ENCODE measurements around the gene CA10. TPM values are rescaled to one million over a fixed set of nuclear protein-coding genes. Genes with fewer than 3 reads are reported as not detected.

The CA10 gene
- total and polyA plus RNA-seq, 11 donors: not detected

DNA sequence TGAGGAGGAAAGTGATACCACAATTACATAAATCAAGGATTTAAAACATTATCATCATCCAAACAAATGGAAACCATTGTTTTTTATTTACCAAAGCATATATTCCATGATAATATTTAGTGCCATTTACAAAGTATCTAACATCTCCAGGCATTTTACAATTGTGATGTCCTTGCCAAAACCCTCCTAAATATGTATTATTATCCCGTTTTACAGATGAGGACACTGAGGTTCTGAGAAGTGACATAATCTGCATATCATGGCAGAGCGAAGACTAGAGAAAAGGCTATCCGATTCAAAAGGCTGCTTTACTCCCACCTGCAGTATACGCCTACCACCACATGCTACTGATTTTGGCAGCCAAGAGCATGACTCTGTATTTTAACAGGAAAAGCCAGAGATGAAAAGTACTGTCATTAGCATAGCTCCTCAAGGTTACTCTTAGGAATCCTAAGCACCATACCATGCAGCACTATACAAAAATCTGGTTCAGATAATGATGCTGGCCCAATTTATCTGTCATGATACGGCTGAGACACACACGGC is 301.4 kb downstream of the CA10 start:
- DNase-seq (no peak), ATAC-seq (no peak)
- Histone ChIP-seq H3K27me3 (peaks cover 0 to 10% (median 0%) of the 10 kb centered on the region in 9 donors), H3K36me3 (no peaks in the 10 kb centered on the region), H3K27ac (no peak overlapping the region), H3K4me1 (no peaks in the 10 kb centered on the region), H3K9me3 (no peaks in the 10 kb centered on the region), H3K4me3 (no peak overlapping the region)
- WGBS, 4 donors: 59 to 74% (median 68%) methylated on average over 6 of the region's 6 CpGs
- intact Hi-C loops (cut with DNase I): no loop called here
- no peak for TF ChIP-seq POLR2A (IDR thresholded peaks at IDR 0.05)
- TF ChIP-seq, protein P1, sequence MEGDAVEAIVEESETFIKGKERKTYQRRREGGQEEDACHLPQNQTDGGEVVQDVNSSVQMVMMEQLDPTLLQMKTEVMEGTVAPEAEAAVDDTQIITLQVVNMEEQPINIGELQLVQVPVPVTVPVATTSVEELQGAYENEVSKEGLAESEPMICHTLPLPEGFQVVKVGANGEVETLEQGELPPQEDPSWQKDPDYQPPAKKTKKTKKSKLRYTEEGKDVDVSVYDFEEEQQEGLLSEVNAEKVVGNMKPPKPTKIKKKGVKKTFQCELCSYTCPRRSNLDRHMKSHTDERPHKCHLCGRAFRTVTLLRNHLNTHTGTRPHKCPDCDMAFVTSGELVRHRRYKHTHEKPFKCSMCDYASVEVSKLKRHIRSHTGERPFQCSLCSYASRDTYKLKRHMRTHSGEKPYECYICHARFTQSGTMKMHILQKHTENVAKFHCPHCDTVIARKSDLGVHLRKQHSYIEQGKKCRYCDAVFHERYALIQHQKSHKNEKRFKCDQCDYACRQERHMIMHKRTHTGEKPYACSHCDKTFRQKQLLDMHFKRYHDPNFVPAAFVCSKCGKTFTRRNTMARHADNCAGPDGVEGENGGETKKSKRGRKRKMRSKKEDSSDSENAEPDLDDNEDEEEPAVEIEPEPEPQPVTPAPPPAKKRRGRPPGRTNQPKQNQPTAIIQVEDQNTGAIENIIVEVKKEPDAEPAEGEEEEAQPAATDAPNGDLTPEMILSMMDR (IDR thresholded peaks at IDR 0.05): no peak

DNA sequence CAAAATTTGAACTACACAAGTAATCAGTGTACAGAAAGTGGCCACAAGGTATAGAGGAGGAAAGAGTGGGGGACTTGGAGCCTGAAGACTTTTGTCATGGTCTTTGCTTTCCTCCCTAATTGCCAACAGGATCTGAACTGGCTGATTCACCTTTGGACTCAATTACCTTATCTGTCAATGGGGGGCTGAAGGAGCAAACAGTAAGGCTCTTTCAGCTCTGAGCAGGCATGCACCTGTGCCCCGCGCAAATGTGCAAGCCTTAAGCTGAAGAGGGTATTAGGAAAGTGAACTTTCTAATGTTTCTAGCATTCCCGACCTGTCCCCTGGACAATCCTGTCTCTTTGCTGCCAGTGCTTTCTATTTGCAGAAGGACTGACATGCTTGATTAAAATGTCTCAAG is 302.7 kb downstream of the CA10 start:
- intact Hi-C loops (cut with DNase I): no loop called here
- no peak for DNase-seq
- no peaks in the 10 kb centered on the region for H3K9me3 ChIP-seq
- TF ChIP-seq POLR2A (IDR thresholded peaks at IDR 0.05): no peak
- TF ChIP-seq, protein P1 (IDR thresholded peaks at IDR 0.05): no peak
- 82 to 86% (median 84%) methylated on average over 3 of the region's 3 CpGs for WGBS, 4 donors
- H3K27me3 ChIP-seq: peaks cover 0 to 12% (median 0%) of the 10 kb centered on the region in 9 donors
- no peaks in the 10 kb centered on the region for H3K36me3 ChIP-seq
- no peak overlapping the region for H3K4me3 ChIP-seq
- ATAC-seq: no peak
- no peak overlapping the region for H3K27ac ChIP-seq
- H3K4me1 ChIP-seq: no peaks in the 10 kb centered on the region

GRCh38 chr17:51853857-51854256 is 304.7 kb downstream of the CA10 start:
- no peaks in the 10 kb centered on the region for H3K36me3 ChIP-seq
- ATAC-seq: no peak
- H3K4me1 ChIP-seq: no peaks in the 10 kb centered on the region
- TF ChIP-seq, protein P1 (IDR thresholded peaks at IDR 0.05): no peak
- TF ChIP-seq POLR2A (IDR thresholded peaks at IDR 0.05): no peak
- intact Hi-C loops (cut with DNase I): no loop called here
- no peak overlapping the region for H3K27ac ChIP-seq
- no peaks in the 10 kb centered on the region for H3K9me3 ChIP-seq
- 61 to 62% (median 61%) methylated on average over 5 of the region's 5 CpGs for WGBS, 4 donors
- DNase-seq: no peak
- H3K27me3 ChIP-seq: peaks cover 0 to 22% (median 3%) of the 10 kb centered on the region in 9 donors
- H3K4me3 ChIP-seq: no peak overlapping the region

DNA sequence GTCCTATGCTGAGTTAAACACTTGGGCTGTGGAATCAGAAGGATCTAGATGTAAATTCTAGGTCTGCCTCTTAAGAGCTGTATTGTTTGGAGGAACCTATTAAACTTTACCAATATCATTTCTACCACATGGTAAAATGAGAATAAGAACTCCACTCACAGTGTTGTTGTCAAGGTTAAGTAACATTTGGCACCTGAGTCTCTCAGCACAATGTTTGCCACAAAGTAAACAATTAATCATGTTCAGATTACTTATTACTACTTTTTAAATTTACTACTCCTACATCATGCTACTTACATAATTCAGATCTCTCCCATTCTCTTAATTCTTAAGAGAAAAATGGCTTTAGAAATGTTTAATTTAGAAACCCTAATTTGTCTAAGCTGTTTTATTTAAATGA is 305.9 kb downstream of the CA10 start:
- H3K4me1 ChIP-seq: no peaks in the 10 kb centered on the region
- no peaks in the 10 kb centered on the region for H3K9me3 ChIP-seq
- ATAC-seq: no peak
- no peaks in the 10 kb centered on the region for H3K36me3 ChIP-seq
- H3K27ac ChIP-seq: no peak overlapping the region
- no peak overlapping the region for H3K4me3 ChIP-seq
- no peak for DNase-seq
- TF ChIP-seq, protein P1 (IDR thresholded peaks at IDR 0.05): no peak
- intact Hi-C loops (cut with DNase I): no loop called here
- peaks cover 0 to 32% (median 3%) of the 10 kb centered on the region in 9 donors for H3K27me3 ChIP-seq

All from heart left ventricle (tissue), 16 donors.